Activated CD4-positive, alpha-beta T cell treated with anti-CD3 and anti-CD28 coated beads, Interleukin-2, amount 50 U/mL, for 1 hour (primary cell): Measurements from ENCODE around the gene NUDT3.

Experiments
- DNase-seq: peaks from one replicate; pipeline ENCODE4 v3.0.0-alpha.2; 2020

Gene NUDT3

DNA sequence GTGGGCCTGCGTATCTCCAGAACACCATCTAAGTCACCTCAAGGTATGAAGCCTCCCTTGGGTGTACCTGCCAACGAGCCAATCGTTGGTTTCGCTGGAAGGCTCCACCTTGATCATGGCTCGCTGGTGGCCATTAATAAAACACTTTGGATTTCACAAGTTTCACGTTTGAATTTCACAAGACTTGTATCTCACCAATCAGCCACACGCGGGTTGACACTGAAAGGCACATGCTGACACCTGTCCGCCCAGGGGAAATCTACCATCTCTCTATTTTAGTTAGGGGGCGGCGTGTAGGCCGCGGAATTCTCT is 156.4 kb downstream of the NUDT3 start:
- DNase-seq = peak; percentile 58

DNA sequence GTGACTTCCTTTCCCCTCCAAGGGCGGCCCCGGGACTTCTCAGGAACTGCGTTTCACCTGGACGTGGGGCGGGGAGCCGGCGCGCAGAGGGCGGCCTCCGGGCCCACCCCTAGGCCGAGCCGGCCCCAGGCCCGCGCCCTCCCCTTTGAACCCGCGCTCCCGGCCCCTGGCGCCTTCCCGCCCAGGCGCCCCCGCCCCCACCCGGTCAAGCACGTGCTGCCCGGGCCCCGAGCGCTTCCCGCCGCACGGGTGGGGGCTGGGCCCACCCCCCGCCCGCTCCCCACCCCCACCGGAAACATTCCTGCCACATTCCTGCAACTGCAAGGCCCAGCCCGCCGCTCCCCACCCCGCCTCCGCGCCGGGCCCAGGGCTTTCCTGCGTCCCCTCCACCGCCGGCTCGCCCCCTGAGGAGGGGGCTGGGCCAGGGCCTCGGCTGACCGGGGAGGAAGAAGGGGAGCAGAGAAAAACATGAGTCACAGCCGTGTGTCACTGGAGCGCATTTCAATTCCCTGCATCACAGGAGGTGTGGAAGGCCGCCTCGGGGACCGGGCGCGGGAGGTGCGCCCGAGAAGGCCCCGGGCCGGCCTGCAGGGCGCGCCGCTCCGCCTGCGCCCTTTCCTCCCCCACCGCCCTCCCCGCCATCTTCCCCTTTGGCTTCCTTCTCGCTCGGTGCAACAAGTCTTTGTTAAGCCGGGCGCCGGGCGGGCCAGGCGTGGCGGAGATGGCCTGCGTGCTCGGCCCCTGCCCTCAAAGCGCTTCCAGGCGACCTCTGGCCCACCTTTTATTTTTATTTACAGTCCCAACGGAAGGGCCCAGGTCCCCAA is 156.9 kb downstream of the NUDT3 start:
- DNase-seq = peak; percentile 66

- no peak for DNase-seq
Observed at GRCh38 chr6:34234667-34235306, 157.7 kb downstream of the NUDT3 start.

DNA sequence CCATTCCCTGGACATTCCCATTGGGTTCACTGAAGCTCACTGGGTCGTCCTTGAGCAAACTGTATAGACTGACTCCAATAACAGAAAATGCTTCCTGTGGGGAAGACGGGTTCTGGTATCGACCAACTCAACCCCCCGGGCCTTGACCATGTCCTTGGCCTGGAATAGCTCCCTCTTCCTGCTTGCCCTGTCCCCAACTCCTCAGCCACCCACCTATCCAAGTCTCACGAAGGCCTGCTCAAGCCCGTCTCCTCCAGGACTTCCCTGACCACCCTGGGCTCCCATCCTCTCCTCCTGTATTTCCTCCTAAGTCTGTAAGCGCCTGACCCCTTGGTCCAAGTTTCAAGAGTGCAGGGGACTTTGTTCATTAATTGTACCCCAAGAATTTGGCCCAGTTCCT is 158.6 kb downstream of the NUDT3 start:
- no peak for DNase-seq

- no peak for DNase-seq
Observed at GRCh38 chr6:34232901-34233300, 159.6 kb downstream of the NUDT3 start.

GRCh38 chr6:34231566-34232336 is 160.7 kb downstream of the NUDT3 start:
- DNase-seq = no peak

DNA sequence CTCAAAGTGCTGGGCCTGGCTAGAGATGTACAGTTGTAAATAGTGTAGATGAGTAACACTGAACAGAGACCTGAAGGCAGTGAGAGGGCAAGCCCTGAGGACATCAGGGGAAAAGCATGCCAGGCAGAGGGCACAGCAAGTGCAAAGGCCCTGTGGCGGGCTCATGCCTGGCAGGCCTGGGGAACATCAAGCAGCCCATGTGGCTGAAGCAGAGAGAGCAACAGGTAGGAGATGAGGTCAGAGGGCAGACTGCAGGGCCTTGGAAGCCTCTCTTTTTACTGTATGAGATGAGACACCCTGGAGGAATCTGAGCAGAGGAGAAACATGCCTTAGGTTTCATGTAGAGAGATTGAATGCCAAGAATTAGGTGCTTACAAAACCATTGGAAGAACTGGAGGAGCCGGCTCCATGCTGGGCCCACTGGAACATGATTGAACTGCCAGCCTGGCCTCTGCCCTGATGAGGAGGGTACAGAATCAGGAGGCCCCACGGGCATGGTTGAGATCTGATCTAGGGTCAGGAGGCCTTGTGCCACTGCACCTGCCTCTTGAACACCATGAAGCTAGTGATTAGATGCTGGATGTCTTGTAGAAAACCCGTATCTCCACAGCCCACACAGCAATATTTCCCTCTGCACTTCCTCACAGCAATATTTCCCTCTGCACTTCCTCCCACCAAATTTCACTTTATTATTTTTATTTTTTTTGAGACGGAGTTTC is 161.7 kb downstream of the NUDT3 start:
- DNase-seq = no peak

DNA sequence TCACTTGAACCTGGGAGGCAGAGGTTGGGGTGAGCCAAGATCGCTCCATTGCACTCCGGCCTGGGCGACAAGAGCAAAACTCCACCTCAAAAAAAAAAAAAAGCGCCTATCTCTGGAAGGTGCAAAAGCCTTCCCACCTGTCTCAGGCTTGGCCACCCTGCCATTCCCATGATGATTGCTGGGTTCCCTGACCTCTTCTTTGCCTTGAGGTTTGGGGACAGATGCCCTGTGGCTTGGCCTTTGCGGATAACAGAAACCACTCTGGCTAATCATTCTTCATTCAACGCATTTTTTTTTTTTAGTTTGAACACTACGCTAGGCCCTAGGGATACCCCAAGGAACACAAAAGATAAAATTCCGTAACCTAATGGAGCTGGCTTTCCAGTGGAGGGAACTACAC is 162.6 kb downstream of the NUDT3 start:
- DNase-seq = no peak
